ENCODE data around the gene MFSD1.

MFSD1 gene

DNA sequence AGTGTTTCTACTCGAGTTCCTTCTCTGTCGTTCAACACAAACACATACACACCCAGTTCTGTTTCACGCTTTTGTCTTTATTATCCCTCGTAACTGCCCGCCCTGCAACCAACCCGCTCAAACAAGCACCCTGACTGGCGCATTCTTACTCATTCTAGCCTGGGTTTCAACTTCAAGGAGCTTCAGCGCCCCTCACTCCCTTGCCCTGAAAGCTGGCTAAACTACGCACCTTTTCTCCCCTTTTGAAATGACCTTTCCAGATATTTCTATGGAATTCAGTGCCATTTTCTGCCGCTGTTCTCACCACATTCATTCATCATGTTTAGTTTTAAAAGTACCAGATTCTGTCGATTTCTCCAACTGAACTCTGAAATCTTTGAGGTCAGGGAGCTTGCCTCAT lies 653 bp upstream of the MFSD1 start:
- no peak for TF ChIP-seq EZH2 (IDR thresholded peaks at IDR 0.05; ENCODE audit: borderline replicate concordance, low read length)
- TF ChIP-seq, protein P1, sequence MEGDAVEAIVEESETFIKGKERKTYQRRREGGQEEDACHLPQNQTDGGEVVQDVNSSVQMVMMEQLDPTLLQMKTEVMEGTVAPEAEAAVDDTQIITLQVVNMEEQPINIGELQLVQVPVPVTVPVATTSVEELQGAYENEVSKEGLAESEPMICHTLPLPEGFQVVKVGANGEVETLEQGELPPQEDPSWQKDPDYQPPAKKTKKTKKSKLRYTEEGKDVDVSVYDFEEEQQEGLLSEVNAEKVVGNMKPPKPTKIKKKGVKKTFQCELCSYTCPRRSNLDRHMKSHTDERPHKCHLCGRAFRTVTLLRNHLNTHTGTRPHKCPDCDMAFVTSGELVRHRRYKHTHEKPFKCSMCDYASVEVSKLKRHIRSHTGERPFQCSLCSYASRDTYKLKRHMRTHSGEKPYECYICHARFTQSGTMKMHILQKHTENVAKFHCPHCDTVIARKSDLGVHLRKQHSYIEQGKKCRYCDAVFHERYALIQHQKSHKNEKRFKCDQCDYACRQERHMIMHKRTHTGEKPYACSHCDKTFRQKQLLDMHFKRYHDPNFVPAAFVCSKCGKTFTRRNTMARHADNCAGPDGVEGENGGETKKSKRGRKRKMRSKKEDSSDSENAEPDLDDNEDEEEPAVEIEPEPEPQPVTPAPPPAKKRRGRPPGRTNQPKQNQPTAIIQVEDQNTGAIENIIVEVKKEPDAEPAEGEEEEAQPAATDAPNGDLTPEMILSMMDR (IDR thresholded peaks at IDR 0.05; ENCODE audit: low read length), result no peak
- H3K27me3 ChIP-seq (ENCODE audit: insufficient read depth, low read length), result no peaks in the 10 kb centered on the region
- H3K27ac ChIP-seq (ENCODE audit: low read depth, low read length, poor library complexity, severe bottlenecking), result no peak overlapping the region
- peak overlapping the region; percentile 64 for H2AFZ ChIP-seq (ENCODE audit: low read length)
- no peaks in the 10 kb centered on the region for H3F3A ChIP-seq (ENCODE audit: insufficient read depth, low read length)
- H3K9me3 ChIP-seq (ENCODE audit: low read length), result no peaks in the 10 kb centered on the region
- H3K9ac ChIP-seq (ENCODE audit: low read length), result peak overlapping the region; percentile 72
- no peaks in the 10 kb centered on the region for H3K9me2 ChIP-seq (ENCODE audit: low read depth, low read length)
- H3K4me3 ChIP-seq (ENCODE audit: low read depth, low read length, poor library complexity, severe bottlenecking), result peak overlapping the region; percentile 75
- peaks cover 21% of the 10 kb centered on the region; the same call in 1 of the 2 replicates for H3K36me3 ChIP-seq (ENCODE audit: insufficient read depth, low read length)
- H3K4me2 ChIP-seq (ENCODE audit: low read length), result peak overlapping the region; percentile 86
- peaks cover 35% of the 10 kb centered on the region for H3K4me1 ChIP-seq (ENCODE audit: insufficient read depth, low read length, severe bottlenecking)
- no peaks in the 10 kb centered on the region for H4K20me1 ChIP-seq (ENCODE audit: insufficient read depth, low read length)
- peaks cover 32% of the 10 kb centered on the region for H3K79me2 ChIP-seq (ENCODE audit: insufficient read depth, low read length)

DNA sequence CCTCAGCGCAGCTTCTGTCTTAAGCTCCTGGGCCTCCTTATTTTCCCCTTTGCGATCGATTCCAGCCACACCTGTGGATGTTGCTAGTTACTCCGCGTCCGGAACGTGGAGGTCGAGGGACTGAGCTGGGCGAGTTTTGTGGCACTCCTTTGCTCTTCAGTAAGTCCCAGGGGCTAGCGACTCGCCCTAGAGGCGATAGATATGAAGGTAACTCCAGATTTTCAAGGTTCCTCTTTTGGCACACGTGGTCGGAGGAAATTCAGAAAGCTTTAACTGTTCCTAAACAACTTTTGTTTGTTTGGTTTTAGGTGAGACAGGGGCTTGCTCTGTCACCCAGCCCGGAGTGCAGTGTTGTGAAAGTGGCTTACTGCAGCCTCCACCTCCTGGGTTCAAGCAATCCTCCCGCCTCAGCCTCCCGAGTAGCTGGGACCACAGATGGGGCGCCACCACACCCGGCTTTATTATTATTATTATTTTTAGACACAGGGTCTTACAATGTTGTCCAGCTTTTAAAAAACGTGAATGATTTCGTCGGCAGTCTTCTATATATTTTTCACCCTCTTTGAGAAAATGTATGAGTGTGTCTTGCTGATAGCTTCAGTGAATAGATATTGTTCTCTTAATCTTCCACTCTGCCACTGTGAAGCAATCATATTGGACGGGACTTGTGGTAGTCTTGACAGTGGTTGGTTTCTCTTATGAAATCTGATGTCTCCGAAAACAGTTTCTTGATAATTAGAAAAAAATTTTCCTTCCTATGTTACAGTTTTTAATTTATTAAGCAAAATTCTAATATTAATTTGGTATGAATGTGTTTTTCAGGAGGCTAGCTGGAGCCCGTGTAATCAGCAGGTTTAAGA lies 785 bp downstream of the MFSD1 start:
- H3K79me2 ChIP-seq (ENCODE audit: insufficient read depth, low read length), result peaks cover 32% of the 10 kb centered on the region
- H3K4me3 ChIP-seq (ENCODE audit: low read depth, low read length, poor library complexity, severe bottlenecking), result peak overlapping the region; percentile 75
- H3F3A ChIP-seq (ENCODE audit: insufficient read depth, low read length), result no peaks in the 10 kb centered on the region
- TF ChIP-seq EZH2 (IDR thresholded peaks at IDR 0.05; ENCODE audit: borderline replicate concordance, low read length), result no peak
- TF ChIP-seq, protein P1 (IDR thresholded peaks at IDR 0.05; ENCODE audit: low read length), result no peak
- H3K9me2 ChIP-seq (ENCODE audit: low read depth, low read length), result no peaks in the 10 kb centered on the region
- H3K9ac ChIP-seq (ENCODE audit: low read length), result peak overlapping the region; percentile 72
- no peak overlapping the region for H3K27ac ChIP-seq (ENCODE audit: low read depth, low read length, poor library complexity, severe bottlenecking)
- H4K20me1 ChIP-seq (ENCODE audit: insufficient read depth, low read length), result no peaks in the 10 kb centered on the region
- peaks cover 34% of the 10 kb centered on the region for H3K36me3 ChIP-seq (ENCODE audit: insufficient read depth, low read length)
- H3K27me3 ChIP-seq (ENCODE audit: insufficient read depth, low read length), result no peaks in the 10 kb centered on the region
- peaks cover 35% of the 10 kb centered on the region for H3K4me1 ChIP-seq (ENCODE audit: insufficient read depth, low read length, severe bottlenecking)
- H2AFZ ChIP-seq (ENCODE audit: low read length), result peak overlapping the region; percentile 4
- peak overlapping the region; percentile 86 for H3K4me2 ChIP-seq (ENCODE audit: low read length)
- H3K9me3 ChIP-seq (ENCODE audit: low read length), result no peaks in the 10 kb centered on the region

GRCh38 chr3:158804441-158804840 lies 2.6 kb downstream of the MFSD1 start:
- no peaks in the 10 kb centered on the region for H3F3A ChIP-seq (ENCODE audit: insufficient read depth, low read length)
- H3K4me3 ChIP-seq (ENCODE audit: low read depth, low read length, poor library complexity, severe bottlenecking), result peak overlapping the region; percentile 75
- no peak overlapping the region for H3K27ac ChIP-seq (ENCODE audit: low read depth, low read length, poor library complexity, severe bottlenecking)
- H2AFZ ChIP-seq (ENCODE audit: low read length), result no peak overlapping the region
- H4K20me1 ChIP-seq (ENCODE audit: insufficient read depth, low read length), result no peaks in the 10 kb centered on the region
- TF ChIP-seq, protein P1 (IDR thresholded peaks at IDR 0.05; ENCODE audit: low read length), result no peak
- no peak for TF ChIP-seq EZH2 (IDR thresholded peaks at IDR 0.05; ENCODE audit: borderline replicate concordance, low read length)
- no peaks in the 10 kb centered on the region for H3K27me3 ChIP-seq (ENCODE audit: insufficient read depth, low read length)
- H3K4me1 ChIP-seq (ENCODE audit: insufficient read depth, low read length, severe bottlenecking), result peaks cover 35% of the 10 kb centered on the region
- H3K36me3 ChIP-seq (ENCODE audit: insufficient read depth, low read length), result peaks cover 52% of the 10 kb centered on the region
- H3K4me2 ChIP-seq (ENCODE audit: low read length), result 0 out of 2 replicates have a peak overlapping the region, but pooled peaks have one; percentile 86
- H3K79me2 ChIP-seq (ENCODE audit: insufficient read depth, low read length), result peaks cover 32% of the 10 kb centered on the region
- no peak overlapping the region; the same call in 1 of the 2 replicates for H3K9ac ChIP-seq (ENCODE audit: low read length)
- H3K9me2 ChIP-seq (ENCODE audit: low read depth, low read length), result no peaks in the 10 kb centered on the region
- no peaks in the 10 kb centered on the region for H3K9me3 ChIP-seq (ENCODE audit: low read length)

Measured in OCI-LY1 (cell line).